Calu3 (cell line): ENCODE measurements around the gene CDC73. TPM values are rescaled to one million over a fixed set of nuclear protein-coding genes. Genes with fewer than 3 reads are reported as not detected.

Source experiments
- BruUV-seq: library from RNA; stranded (reverse); fragments of 400-500 nt; replicated peaks from 2 replicates; lab custom pipeline; 2021; lab: Mats Ljungman, UMichigan
- CTCF ChIA-PET: fragments of 300-600 bp; sonication (Branson Sonifier 250); formaldehyde crosslinking; loops from one replicate; lab custom pipeline; 2022; ENCODE audit warnings: antibody characterized with exemption; lab: Charles Lee
- DNase-seq: peaks from one replicate; pipeline ENCODE4 v3.0.0; 2022
- H3K27ac Mint-ChIP-seq: one replicate; pipeline ENCODE4 v1.8.0; 2022; ENCODE audit warnings: mixed read lengths; ENCODE audit not compliant: unreplicated experiment
- H3K27me3 Mint-ChIP-seq: one replicate; pipeline ENCODE4 v1.8.0; 2022; ENCODE audit warnings: mixed read lengths; ENCODE audit not compliant: unreplicated experiment
- H3K36me3 Mint-ChIP-seq: one replicate; pipeline ENCODE4 v1.8.0; 2022; ENCODE audit warnings: mild to moderate bottlenecking, moderate library complexity, mixed read lengths; ENCODE audit not compliant: insufficient read depth, unreplicated experiment
- H3K4me1 Mint-ChIP-seq: one replicate; pipeline ENCODE4 v1.8.0; 2022; ENCODE audit warnings: mild to moderate bottlenecking, low read depth, mixed read lengths; ENCODE audit not compliant: unreplicated experiment
- H3K4me3 Mint-ChIP-seq: one replicate; pipeline ENCODE4 v1.8.0; 2022; ENCODE audit warnings: mild to moderate bottlenecking, low read depth, moderate library complexity, mixed read lengths; ENCODE audit not compliant: unreplicated experiment
- H3K9me3 Mint-ChIP-seq: one replicate; pipeline ENCODE4 v1.8.0; 2022; ENCODE audit warnings: low read depth, mixed read lengths; ENCODE audit not compliant: unreplicated experiment
- CTCF ChIP-seq: fragments of 200-600 bp; IDR thresholded peaks from one replicate; pipeline ENCODE4 v1.8.0; 2022; ENCODE audit warnings: antibody characterized with exemption; ENCODE audit not compliant: unreplicated experiment
- intact Hi-C: fragments of 100-400 bp; cut with micrococcal nuclease; formaldehyde crosslinking; loops from one replicate; pipeline ENCODE4 v1.10.0; 2022; ENCODE audit not compliant: unreplicated experiment
- total RNA-seq: library from RNA; stranded (reverse); gene quantifications from 2 replicates; pipeline ENCODE4 v1.2.3, GENCODE V29; 2022

The CDC73 gene
- total RNA-seq, 1 experiment from 2014 or later = 75.2 TPM

DNA sequence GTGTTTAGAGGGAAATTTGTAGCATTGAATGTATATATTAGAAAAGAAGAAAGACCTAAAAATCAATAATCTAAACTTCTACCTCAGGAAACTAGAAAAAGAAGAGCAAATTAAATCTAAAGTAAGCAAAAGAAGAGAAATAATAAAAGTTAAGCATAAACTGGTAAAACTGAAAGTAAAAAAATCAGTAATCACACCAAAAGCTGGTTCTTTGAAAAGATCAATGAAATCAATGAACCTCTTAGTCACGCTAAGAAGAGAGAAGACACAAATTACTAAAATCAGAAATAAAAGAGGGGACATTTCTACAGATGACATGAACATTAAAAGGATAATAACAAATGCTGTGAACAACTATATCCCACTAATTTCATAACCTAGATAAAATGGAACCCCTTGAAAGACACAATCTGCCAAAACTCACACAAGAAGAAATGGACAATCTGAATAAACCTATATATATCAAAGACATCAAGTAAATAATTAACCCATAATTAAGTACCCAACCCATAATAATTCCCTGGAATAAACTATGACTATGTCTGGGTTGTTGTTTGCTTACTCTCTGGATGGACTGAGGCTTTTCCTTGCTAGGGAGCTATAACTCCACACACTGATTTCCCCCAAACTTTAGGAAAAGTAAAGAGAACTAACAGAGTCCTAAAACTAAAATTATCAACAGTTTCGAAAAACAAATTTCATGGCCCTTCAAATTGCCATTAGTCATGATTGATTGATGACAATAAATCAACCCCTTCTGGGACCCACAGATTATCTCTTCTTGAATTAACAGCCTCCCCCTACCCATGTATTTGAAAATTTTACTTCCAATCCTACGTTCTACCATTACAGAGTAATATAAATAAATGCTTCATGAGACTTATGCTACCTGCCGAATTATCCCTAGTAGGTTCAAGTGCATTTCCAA is 2.8 kb upstream of the CDC73 start:
- CTCF ChIA-PET = no interaction called here
- TF ChIP-seq CTCF = no peak
- no peak overlapping the region for H3K27ac Mint-ChIP-seq
- peaks cover 29% of the 10 kb centered on the region for H3K4me1 Mint-ChIP-seq
- H3K4me3 Mint-ChIP-seq = no peak overlapping the region
- intact Hi-C loops = no loop called here
- no peak for DNase-seq
- H3K36me3 Mint-ChIP-seq = peaks cover 31% of the 10 kb centered on the region
- H3K27me3 Mint-ChIP-seq = no peaks in the 10 kb centered on the region
- no peaks in the 10 kb centered on the region for H3K9me3 Mint-ChIP-seq
- BruUV-seq = no TSS peak

- peak overlapping the region; percentile 80 for H3K4me3 Mint-ChIP-seq
- BruUV-seq = no TSS peak
- CTCF ChIA-PET = interaction anchor here (0.6 kb wide), 1 partner anchor 22 kb away, joined by 6 read pairs; no protein-coding TSS in a partner anchor
- peaks cover 33% of the 10 kb centered on the region for H3K4me1 Mint-ChIP-seq
- intact Hi-C loops = loop anchor here (5.0 kb wide), 3 partner anchors 58 to 648 kb away; partner anchors contain the start of gene RGS2
- H3K36me3 Mint-ChIP-seq = peaks cover 39% of the 10 kb centered on the region
- no peak for DNase-seq
- no peaks in the 10 kb centered on the region for H3K27me3 Mint-ChIP-seq
- H3K27ac Mint-ChIP-seq = peak overlapping the region; percentile 84
- no peak for TF ChIP-seq CTCF
- H3K9me3 Mint-ChIP-seq = no peaks in the 10 kb centered on the region
Measured at GRCh38 chr1:193120604-193121166, 1.1 kb upstream of the CDC73 start.

GRCh38 chr1:193123751-193124150 is 1.9 kb downstream of the CDC73 start:
- CTCF ChIA-PET = no interaction called here
- no peaks in the 10 kb centered on the region for H3K9me3 Mint-ChIP-seq
- no peak for TF ChIP-seq CTCF
- peaks cover 47% of the 10 kb centered on the region for H3K36me3 Mint-ChIP-seq
- peaks cover 20% of the 10 kb centered on the region for H3K4me1 Mint-ChIP-seq
- H3K27ac Mint-ChIP-seq = peak overlapping the region; percentile 84
- no peak for DNase-seq
- peak overlapping the region; percentile 80 for H3K4me3 Mint-ChIP-seq
- intact Hi-C loops = loop anchor here (2.0 to 5.0 kb wide), 4 partner anchors 19 to 651 kb away; partner anchors contain the start of genes GLRX2 and RGS2
- BruUV-seq = no TSS peak
- H3K27me3 Mint-ChIP-seq = no peaks in the 10 kb centered on the region

- intact Hi-C loops = no loop called here
Measured at GRCh38 chr1:193125369-193125768, 3.5 kb downstream of the CDC73 start.

More at GRCh38 chr1:193125369-193125768, 3.5 kb downstream of the CDC73 start:
- H3K27ac Mint-ChIP-seq = no peak overlapping the region
- DNase-seq = no peak
- no peak overlapping the region for H3K4me3 Mint-ChIP-seq
- no peak for TF ChIP-seq CTCF
- no TSS peak for BruUV-seq
- H3K9me3 Mint-ChIP-seq = no peaks in the 10 kb centered on the region
- H3K27me3 Mint-ChIP-seq = no peaks in the 10 kb centered on the region
- CTCF ChIA-PET = interaction anchor here (0.7 kb wide), 1 partner anchor 1251 kb away, joined by 3 read pairs; no protein-coding TSS in a partner anchor
- peaks cover 16% of the 10 kb centered on the region for H3K4me1 Mint-ChIP-seq
- peaks cover 50% of the 10 kb centered on the region for H3K36me3 Mint-ChIP-seq
